ENCODE measurements around the gene GART. TPM values are rescaled to one million over a fixed set of nuclear protein-coding genes. Genes with fewer than 3 reads are reported as not detected.

GART gene
- total and polyA plus RNA-seq, 2 of the 8 experiments (the other 6 are each of a cell fraction or from before 2014, with no cell fraction given) = 23.1 to 231 TPM

DNA sequence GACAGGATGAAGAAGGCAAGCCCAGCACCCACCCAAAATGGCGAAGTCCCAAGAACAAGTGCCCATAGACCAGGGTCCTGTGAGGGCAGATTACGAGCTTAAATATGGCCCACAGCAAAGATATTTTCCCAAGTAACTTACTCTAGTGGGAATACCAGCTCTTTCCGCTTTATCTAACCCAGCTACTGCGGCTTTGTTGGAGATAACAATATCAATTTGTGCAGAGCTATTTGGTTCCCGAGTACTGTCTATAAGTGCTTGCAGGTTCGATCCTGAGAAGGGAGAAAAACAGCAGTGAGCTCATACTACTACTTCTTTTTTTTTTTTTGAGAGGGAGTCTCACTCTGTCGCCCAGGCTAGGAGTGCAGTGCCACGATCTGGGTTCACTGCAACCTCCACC is 36.1 kb downstream of the GART start (continued):
- TF ChIP-seq, protein P1, sequence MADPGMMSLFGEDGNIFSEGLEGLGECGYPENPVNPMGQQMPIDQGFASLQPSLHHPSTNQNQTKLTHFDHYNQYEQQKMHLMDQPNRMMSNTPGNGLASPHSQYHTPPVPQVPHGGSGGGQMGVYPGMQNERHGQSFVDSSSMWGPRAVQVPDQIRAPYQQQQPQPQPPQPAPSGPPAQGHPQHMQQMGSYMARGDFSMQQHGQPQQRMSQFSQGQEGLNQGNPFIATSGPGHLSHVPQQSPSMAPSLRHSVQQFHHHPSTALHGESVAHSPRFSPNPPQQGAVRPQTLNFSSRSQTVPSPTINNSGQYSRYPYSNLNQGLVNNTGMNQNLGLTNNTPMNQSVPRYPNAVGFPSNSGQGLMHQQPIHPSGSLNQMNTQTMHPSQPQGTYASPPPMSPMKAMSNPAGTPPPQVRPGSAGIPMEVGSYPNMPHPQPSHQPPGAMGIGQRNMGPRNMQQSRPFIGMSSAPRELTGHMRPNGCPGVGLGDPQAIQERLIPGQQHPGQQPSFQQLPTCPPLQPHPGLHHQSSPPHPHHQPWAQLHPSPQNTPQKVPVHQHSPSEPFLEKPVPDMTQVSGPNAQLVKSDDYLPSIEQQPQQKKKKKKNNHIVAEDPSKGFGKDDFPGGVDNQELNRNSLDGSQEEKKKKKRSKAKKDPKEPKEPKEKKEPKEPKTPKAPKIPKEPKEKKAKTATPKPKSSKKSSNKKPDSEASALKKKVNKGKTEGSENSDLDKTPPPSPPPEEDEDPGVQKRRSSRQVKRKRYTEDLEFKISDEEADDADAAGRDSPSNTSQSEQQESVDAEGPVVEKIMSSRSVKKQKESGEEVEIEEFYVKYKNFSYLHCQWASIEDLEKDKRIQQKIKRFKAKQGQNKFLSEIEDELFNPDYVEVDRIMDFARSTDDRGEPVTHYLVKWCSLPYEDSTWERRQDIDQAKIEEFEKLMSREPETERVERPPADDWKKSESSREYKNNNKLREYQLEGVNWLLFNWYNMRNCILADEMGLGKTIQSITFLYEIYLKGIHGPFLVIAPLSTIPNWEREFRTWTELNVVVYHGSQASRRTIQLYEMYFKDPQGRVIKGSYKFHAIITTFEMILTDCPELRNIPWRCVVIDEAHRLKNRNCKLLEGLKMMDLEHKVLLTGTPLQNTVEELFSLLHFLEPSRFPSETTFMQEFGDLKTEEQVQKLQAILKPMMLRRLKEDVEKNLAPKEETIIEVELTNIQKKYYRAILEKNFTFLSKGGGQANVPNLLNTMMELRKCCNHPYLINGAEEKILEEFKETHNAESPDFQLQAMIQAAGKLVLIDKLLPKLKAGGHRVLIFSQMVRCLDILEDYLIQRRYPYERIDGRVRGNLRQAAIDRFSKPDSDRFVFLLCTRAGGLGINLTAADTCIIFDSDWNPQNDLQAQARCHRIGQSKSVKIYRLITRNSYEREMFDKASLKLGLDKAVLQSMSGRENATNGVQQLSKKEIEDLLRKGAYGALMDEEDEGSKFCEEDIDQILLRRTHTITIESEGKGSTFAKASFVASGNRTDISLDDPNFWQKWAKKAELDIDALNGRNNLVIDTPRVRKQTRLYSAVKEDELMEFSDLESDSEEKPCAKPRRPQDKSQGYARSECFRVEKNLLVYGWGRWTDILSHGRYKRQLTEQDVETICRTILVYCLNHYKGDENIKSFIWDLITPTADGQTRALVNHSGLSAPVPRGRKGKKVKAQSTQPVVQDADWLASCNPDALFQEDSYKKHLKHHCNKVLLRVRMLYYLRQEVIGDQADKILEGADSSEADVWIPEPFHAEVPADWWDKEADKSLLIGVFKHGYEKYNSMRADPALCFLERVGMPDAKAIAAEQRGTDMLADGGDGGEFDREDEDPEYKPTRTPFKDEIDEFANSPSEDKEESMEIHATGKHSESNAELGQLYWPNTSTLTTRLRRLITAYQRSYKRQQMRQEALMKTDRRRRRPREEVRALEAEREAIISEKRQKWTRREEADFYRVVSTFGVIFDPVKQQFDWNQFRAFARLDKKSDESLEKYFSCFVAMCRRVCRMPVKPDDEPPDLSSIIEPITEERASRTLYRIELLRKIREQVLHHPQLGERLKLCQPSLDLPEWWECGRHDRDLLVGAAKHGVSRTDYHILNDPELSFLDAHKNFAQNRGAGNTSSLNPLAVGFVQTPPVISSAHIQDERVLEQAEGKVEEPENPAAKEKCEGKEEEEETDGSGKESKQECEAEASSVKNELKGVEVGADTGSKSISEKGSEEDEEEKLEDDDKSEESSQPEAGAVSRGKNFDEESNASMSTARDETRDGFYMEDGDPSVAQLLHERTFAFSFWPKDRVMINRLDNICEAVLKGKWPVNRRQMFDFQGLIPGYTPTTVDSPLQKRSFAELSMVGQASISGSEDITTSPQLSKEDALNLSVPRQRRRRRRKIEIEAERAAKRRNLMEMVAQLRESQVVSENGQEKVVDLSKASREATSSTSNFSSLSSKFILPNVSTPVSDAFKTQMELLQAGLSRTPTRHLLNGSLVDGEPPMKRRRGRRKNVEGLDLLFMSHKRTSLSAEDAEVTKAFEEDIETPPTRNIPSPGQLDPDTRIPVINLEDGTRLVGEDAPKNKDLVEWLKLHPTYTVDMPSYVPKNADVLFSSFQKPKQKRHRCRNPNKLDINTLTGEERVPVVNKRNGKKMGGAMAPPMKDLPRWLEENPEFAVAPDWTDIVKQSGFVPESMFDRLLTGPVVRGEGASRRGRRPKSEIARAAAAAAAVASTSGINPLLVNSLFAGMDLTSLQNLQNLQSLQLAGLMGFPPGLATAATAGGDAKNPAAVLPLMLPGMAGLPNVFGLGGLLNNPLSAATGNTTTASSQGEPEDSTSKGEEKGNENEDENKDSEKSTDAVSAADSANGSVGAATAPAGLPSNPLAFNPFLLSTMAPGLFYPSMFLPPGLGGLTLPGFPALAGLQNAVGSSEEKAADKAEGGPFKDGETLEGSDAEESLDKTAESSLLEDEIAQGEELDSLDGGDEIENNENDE (IDR thresholded peaks at IDR 0.05; ENCODE audit: insufficient replicate concordance, low read length) = no peak
